Measurements from ENCODE around the gene FCHO2. TPM values are rescaled to one million over a fixed set of nuclear protein-coding genes. Genes with fewer than 3 reads are reported as not detected.
"Not testable (repeated sequence)": the region's sequence is repeated elsewhere in the genome, so short reads cannot be mapped to it uniquely, and the experiment has no call there.

The FCHO2 gene
- total and polyA plus RNA-seq, 2 of the 4 experiments (the other 2 are of a cell fraction) = 6.1 to 23.5 TPM

- WGBS, 2 experiments (ENCODE audit: extremely low coverage in 2 of 2, insufficient read length in 1 of 2) = 60% methylated on average over 1 of the region's 2 CpGs; no CpG with 5 or more reads in 1 of the 2 experiments
- not testable (repeated sequence) for H3K4me2 ChIP-seq (ENCODE audit: low read depth, low read length)
Measured at GRCh38 chr5:72932686-72933085, 23.2 kb upstream of the FCHO2 start.

GRCh38 chr5:72934953-72935725 is 20.7 kb upstream of the FCHO2 start:
- H4K20me1 ChIP-seq (ENCODE audit: insufficient read depth, low read length); H3K18ac ChIP-seq (ENCODE audit: low read depth, low read length); H4K5ac ChIP-seq (ENCODE audit: low read depth, low read length); H3K79me1 ChIP-seq (ENCODE audit: low read depth in 1 of 2, low read length in 2 of 2); H2AK9ac ChIP-seq (replicated peaks; ENCODE audit: low read depth, low read length, poor library complexity); CTCF ChIA-PET; H2BK120ac ChIP-seq (ENCODE audit: low read depth, low read length); H3K4me2 ChIP-seq (ENCODE audit: low read depth, low read length); intact Hi-C loops (cut with micrococcal nuclease); H2BK5ac ChIP-seq (ENCODE audit: low read depth, low read length, poor library complexity, severe bottlenecking); H3K23ac ChIP-seq (ENCODE audit: low read depth, low read length); BruUV-seq (replicated peaks); H2BK15ac ChIP-seq (ENCODE audit: low read depth, low read length); H3K27me3 ChIP-seq (ENCODE audit: control insufficient read depth, insufficient read depth, low read length); H3K4ac ChIP-seq (ENCODE audit: low read depth, low read length); POLR2A ChIA-PET (ENCODE audit: unreplicated experiment); dilution Hi-C loops (cut with HindIII; ENCODE audit: low sequenced_read_pairs, unreplicated experiment); H3K36me3 ChIP-seq (ENCODE audit: control insufficient read depth, insufficient read depth, low read length); H3K9me3 ChIP-seq (ENCODE audit: control insufficient read depth, insufficient read depth, low read length); H2AK5ac ChIP-seq (ENCODE audit: low read depth, low read length); ATAC-seq (ENCODE audit: low read depth); H3K27ac ChIP-seq (ENCODE audit: insufficient read depth, low read length); H3K9ac ChIP-seq (ENCODE audit: low read depth, low read length); H2BK20ac ChIP-seq (ENCODE audit: low read depth, low read length); H3K4me1 ChIP-seq (ENCODE audit: control insufficient read depth, insufficient read depth, low read length); H3K9me1 ChIP-seq (ENCODE audit: insufficient read depth, low read length); H4K91ac ChIP-seq (ENCODE audit: insufficient read depth, low read depth, low read length); H4K8ac ChIP-seq (ENCODE audit: low read depth in 2 of 2, low read length in 2 of 2); H2AFZ ChIP-seq (replicated peaks; ENCODE audit: low read length, poor library complexity); H3K14ac ChIP-seq (replicated peaks; ENCODE audit: low read depth, low read length); in situ Hi-C loops (cut with MboI; ENCODE audit: low sequenced_read_pairs); H3K4me3 ChIP-seq (ENCODE audit: insufficient read depth, low read depth, low read length); DNase-seq; H3K56ac ChIP-seq (ENCODE audit: extremely low read depth, insufficient read depth, low read length): not testable (repeated sequence)
- WGBS, 2 experiments (ENCODE audit: extremely low coverage in 2 of 2, insufficient read length in 1 of 2) = 82% methylated on average over 8 of the region's 32 CpGs; no CpG with 5 or more reads in 1 of the 2 experiments

More at GRCh38 chr5:72932686-72933085, 23.2 kb upstream of the FCHO2 start:
- in situ Hi-C loops (cut with MboI; ENCODE audit: low sequenced_read_pairs); H3K27me3 ChIP-seq (ENCODE audit: control insufficient read depth, insufficient read depth, low read length); H3K4me1 ChIP-seq (ENCODE audit: control insufficient read depth, insufficient read depth, low read length); intact Hi-C loops (cut with micrococcal nuclease); H3K36me3 ChIP-seq (ENCODE audit: control insufficient read depth, insufficient read depth, low read length); CTCF ChIA-PET; ATAC-seq (ENCODE audit: low read depth); H2AK9ac ChIP-seq (replicated peaks; ENCODE audit: low read depth, low read length, poor library complexity); DNase-seq; POLR2A ChIA-PET (ENCODE audit: unreplicated experiment); H4K91ac ChIP-seq (ENCODE audit: insufficient read depth, low read depth, low read length); H2BK15ac ChIP-seq (ENCODE audit: low read depth, low read length); H3K18ac ChIP-seq (ENCODE audit: low read depth, low read length); H4K20me1 ChIP-seq (ENCODE audit: insufficient read depth, low read length); H2AK5ac ChIP-seq (ENCODE audit: low read depth, low read length); H2AFZ ChIP-seq (replicated peaks; ENCODE audit: low read length, poor library complexity); H3K9me3 ChIP-seq (ENCODE audit: control insufficient read depth, insufficient read depth, low read length); H4K8ac ChIP-seq (ENCODE audit: low read depth in 2 of 2, low read length in 2 of 2); H4K5ac ChIP-seq (ENCODE audit: low read depth, low read length); H3K14ac ChIP-seq (replicated peaks; ENCODE audit: low read depth, low read length); BruUV-seq (replicated peaks); H3K9me1 ChIP-seq (ENCODE audit: insufficient read depth, low read length); H3K9ac ChIP-seq (ENCODE audit: low read depth, low read length); H3K4me3 ChIP-seq (ENCODE audit: insufficient read depth, low read depth, low read length); H3K56ac ChIP-seq (ENCODE audit: extremely low read depth, insufficient read depth, low read length); dilution Hi-C loops (cut with HindIII; ENCODE audit: low sequenced_read_pairs, unreplicated experiment); H2BK120ac ChIP-seq (ENCODE audit: low read depth, low read length); H3K4ac ChIP-seq (ENCODE audit: low read depth, low read length); H3K23ac ChIP-seq (ENCODE audit: low read depth, low read length); H3K79me1 ChIP-seq (ENCODE audit: low read depth in 1 of 2, low read length in 2 of 2); H3K27ac ChIP-seq (ENCODE audit: insufficient read depth, low read length); H2BK5ac ChIP-seq (ENCODE audit: low read depth, low read length, poor library complexity, severe bottlenecking); H2BK20ac ChIP-seq (ENCODE audit: low read depth, low read length): not testable (repeated sequence)

All from IMR-90 (cell line).